ENCODE measurements around the gene SP1. TPM values are rescaled to one million over a fixed set of nuclear protein-coding genes. Genes with fewer than 3 reads are reported as not detected.
A peak's percentile ranks its signal among the peaks of the same experiment; 100 is the strongest.
"Not testable (repeated sequence)": the region's sequence is repeated elsewhere in the genome, so short reads cannot be mapped to it uniquely, and the experiment has no call there.

The SP1 gene
- total and polyA plus RNA-seq, 2 experiments from 2014 or later, result 3.6 to 30.3 TPM

- H4K20me1 ChIP-seq (ENCODE audit: insufficient read depth), result no peaks in the 10 kb centered on the region
- H3K27me3 ChIP-seq (replicated peaks; ENCODE audit: insufficient read depth), result no peaks in the 10 kb centered on the region
- H3K9ac ChIP-seq, result no peak overlapping the region
- peaks cover 41% of the 10 kb centered on the region for H3F3A ChIP-seq (ENCODE audit: insufficient read depth)
- WGBS, 2 experiments (ENCODE audit: low coverage in 1 of 2, low lambda C conversion rate in 2 of 2, missing lambda C conversion rate in 2 of 2), result 96 to 100% methylated on average over 3 of the region's 3 CpGs
- no peaks in the 10 kb centered on the region for H3K9me2 ChIP-seq (ENCODE audit: insufficient read depth)
- DNase-seq, result no peak
- in situ Hi-C loops (cut with MboI), result no loop called here
- no peak overlapping the region for H2AFZ ChIP-seq
- TF ChIP-seq EZH2 (IDR thresholded peaks at IDR 0.05; ENCODE audit: insufficient read depth, poor library complexity, severe bottlenecking) (no peak), EZH2phosphoT487 (IDR thresholded peaks at IDR 0.05; ENCODE audit: insufficient read depth, low read depth) (no peak)
- no peak overlapping the region for H3K4me2 ChIP-seq (ENCODE audit: unreplicated experiment)
- H3K79me2 ChIP-seq (ENCODE audit: insufficient read depth), result peaks cover 96% of the 10 kb centered on the region
- H3K9me3 ChIP-seq (ENCODE audit: low read depth), result no peaks in the 10 kb centered on the region
- no peaks in the 10 kb centered on the region for H3K36me3 ChIP-seq (ENCODE audit: low read depth)
- H3K27ac ChIP-seq, result no peak overlapping the region
- no peak overlapping the region for H3K4me3 ChIP-seq
- peaks cover 50% of the 10 kb centered on the region for H3K4me1 ChIP-seq (ENCODE audit: insufficient read depth)
Measured at GRCh38 chr12:53389702-53390101, 9.7 kb downstream of the SP1 start.

- no peak overlapping the region for H3K27ac ChIP-seq
- H4K20me1 ChIP-seq (ENCODE audit: insufficient read depth), result no peaks in the 10 kb centered on the region
- no peaks in the 10 kb centered on the region for H3K9me2 ChIP-seq (ENCODE audit: insufficient read depth)
- no peak overlapping the region for H3K9ac ChIP-seq
- 19 to 22% methylated on average over 5 of the region's 5 CpGs for WGBS, 2 experiments (ENCODE audit: low coverage in 1 of 2, low lambda C conversion rate in 2 of 2, missing lambda C conversion rate in 2 of 2)
- no peaks in the 10 kb centered on the region for H3K36me3 ChIP-seq (ENCODE audit: low read depth)
- H3K27me3 ChIP-seq (replicated peaks; ENCODE audit: insufficient read depth), result no peaks in the 10 kb centered on the region
- peaks cover 33% of the 10 kb centered on the region for H3F3A ChIP-seq (ENCODE audit: insufficient read depth)
- H3K79me2 ChIP-seq (ENCODE audit: insufficient read depth), result peaks cover 96% of the 10 kb centered on the region
- H3K4me1 ChIP-seq (ENCODE audit: insufficient read depth), result peaks cover 40% of the 10 kb centered on the region
- DNase-seq, result no peak
- TF ChIP-seq EZH2 (IDR thresholded peaks at IDR 0.05; ENCODE audit: insufficient read depth, poor library complexity, severe bottlenecking), result no peak
- TF ChIP-seq EZH2phosphoT487 (IDR thresholded peaks at IDR 0.05; ENCODE audit: insufficient read depth, low read depth), result no peak
- H3K4me3 ChIP-seq, result no peak overlapping the region
- no peak overlapping the region for H3K4me2 ChIP-seq (ENCODE audit: unreplicated experiment)
- in situ Hi-C loops (cut with MboI), result no loop called here
- H2AFZ ChIP-seq, result peak overlapping the region; percentile 48
- H3K9me3 ChIP-seq (ENCODE audit: low read depth), result no peaks in the 10 kb centered on the region
Measured at GRCh38 chr12:53391724-53392123, 11.7 kb downstream of the SP1 start.

DNA sequence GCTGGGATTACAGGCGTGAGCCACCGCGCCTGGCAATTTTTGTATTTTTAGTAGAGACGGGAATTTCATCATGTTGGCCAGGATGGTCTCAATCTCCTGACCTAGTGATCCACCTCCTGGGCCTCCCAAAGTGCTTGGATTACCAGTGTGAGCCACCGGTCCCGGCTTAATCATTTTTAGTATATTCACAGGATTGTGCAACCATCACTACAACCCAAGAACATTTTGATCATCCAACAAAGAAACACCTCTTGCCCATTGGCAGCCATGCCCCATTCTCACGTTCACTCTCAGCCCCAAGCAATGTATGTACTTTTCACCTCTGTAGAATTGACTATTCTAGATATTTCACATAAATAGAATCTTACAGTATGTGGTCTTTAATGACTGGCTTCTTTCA lies 19.9 kb downstream of the SP1 start:
- 0 out of 2 replicates have a peak, but pooled peaks cover 4% of the 10 kb centered on the region for H3F3A ChIP-seq (ENCODE audit: insufficient read depth)
- peaks cover 20% of the 10 kb centered on the region for H3K36me3 ChIP-seq (ENCODE audit: low read depth)
- in situ Hi-C loops (cut with MboI), result no loop called here
- peaks cover 10% of the 10 kb centered on the region; the same call in 1 of the 2 replicates for H3K4me1 ChIP-seq (ENCODE audit: insufficient read depth)
- peaks cover 100% of the 10 kb centered on the region for H3K79me2 ChIP-seq (ENCODE audit: insufficient read depth)
- no peaks in the 10 kb centered on the region for H4K20me1 ChIP-seq (ENCODE audit: insufficient read depth)
- no peak overlapping the region for H3K4me3 ChIP-seq
- no peak for DNase-seq
- TF ChIP-seq EZH2 (IDR thresholded peaks at IDR 0.05; ENCODE audit: insufficient read depth, poor library complexity, severe bottlenecking) (no peak), EZH2phosphoT487 (IDR thresholded peaks at IDR 0.05; ENCODE audit: insufficient read depth, low read depth) (no peak)
- H3K9ac ChIP-seq, result no peak overlapping the region
- no peak overlapping the region for H3K27ac ChIP-seq
- no peaks in the 10 kb centered on the region for H3K9me2 ChIP-seq (ENCODE audit: insufficient read depth)
- no peak overlapping the region for H3K4me2 ChIP-seq (ENCODE audit: unreplicated experiment)
- H3K9me3 ChIP-seq (ENCODE audit: low read depth), result no peaks in the 10 kb centered on the region
- WGBS, 2 experiments (ENCODE audit: low coverage in 1 of 2, low lambda C conversion rate in 2 of 2, missing lambda C conversion rate in 2 of 2), result 98% methylated on average over 7 of the region's 7 CpGs
- H2AFZ ChIP-seq, result no peak overlapping the region
- H3K27me3 ChIP-seq (replicated peaks; ENCODE audit: insufficient read depth), result no peaks in the 10 kb centered on the region

DNA sequence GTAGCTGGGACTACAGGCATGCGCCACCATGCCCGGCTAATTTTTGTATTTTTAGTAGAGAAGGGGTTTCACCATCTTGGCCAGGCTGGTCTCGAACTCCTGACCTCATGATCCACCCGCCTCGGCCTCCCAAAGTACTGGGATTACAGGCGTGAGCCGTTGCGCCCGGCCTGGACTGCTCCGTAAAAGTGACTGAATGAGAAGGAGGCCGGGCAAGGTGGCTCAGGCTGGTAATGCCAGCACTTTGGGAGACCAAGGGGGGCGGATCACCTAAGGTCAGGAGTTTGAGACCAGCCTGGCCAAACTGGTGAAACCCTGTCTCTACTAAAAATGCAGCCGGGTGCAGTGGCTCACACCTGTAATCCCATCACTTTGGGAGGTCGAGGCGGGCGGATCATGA lies 22.4 kb downstream of the SP1 start:
- H4K20me1 ChIP-seq (ENCODE audit: insufficient read depth); H3K27ac ChIP-seq; H2AFZ ChIP-seq; H3F3A ChIP-seq (ENCODE audit: insufficient read depth); in situ Hi-C loops (cut with MboI); H3K9me2 ChIP-seq (ENCODE audit: insufficient read depth); H3K9ac ChIP-seq; H3K9me3 ChIP-seq (ENCODE audit: low read depth); H3K4me1 ChIP-seq (ENCODE audit: insufficient read depth); H3K27me3 ChIP-seq (replicated peaks; ENCODE audit: insufficient read depth); DNase-seq; H3K4me3 ChIP-seq; H3K4me2 ChIP-seq (ENCODE audit: unreplicated experiment): not testable (repeated sequence)
- 96% methylated on average over 16 of the region's 16 CpGs for WGBS, 2 experiments (ENCODE audit: low coverage in 1 of 2, low lambda C conversion rate in 2 of 2, missing lambda C conversion rate in 2 of 2)
- H3K79me2 ChIP-seq (ENCODE audit: insufficient read depth), result peaks cover 95% of the 10 kb centered on the region
- peaks cover 25% of the 10 kb centered on the region for H3K36me3 ChIP-seq (ENCODE audit: low read depth)

DNA sequence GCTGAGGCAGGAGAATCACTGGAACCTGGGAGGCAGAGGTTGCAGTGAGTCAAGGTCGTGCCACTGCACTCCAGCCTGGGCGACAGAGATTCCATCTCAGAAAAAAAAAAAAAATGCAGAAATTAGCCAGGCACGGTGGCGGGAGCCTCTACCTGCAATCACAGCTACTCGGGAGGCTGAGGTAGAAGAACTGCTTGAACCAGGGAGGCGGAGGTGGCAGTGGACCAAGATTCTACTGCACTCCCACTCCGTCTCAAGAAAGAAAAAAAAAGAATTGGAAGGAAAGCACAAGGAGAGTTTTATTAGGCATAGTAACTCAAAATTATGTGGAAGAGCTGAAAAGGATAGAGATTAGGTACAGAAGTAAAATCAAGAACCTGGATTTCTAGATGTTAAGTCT lies 22.9 kb downstream of the SP1 start:
- in situ Hi-C loops (cut with MboI), result no loop called here
- H3K9ac ChIP-seq, result no peak overlapping the region
- no peaks in the 10 kb centered on the region for H3K9me3 ChIP-seq (ENCODE audit: low read depth)
- H3K4me2 ChIP-seq (ENCODE audit: unreplicated experiment), result no peak overlapping the region
- H3K79me2 ChIP-seq (ENCODE audit: insufficient read depth), result peaks cover 90% of the 10 kb centered on the region
- no peak for DNase-seq
- H3K27me3 ChIP-seq (replicated peaks; ENCODE audit: insufficient read depth), result no peaks in the 10 kb centered on the region
- TF ChIP-seq EZH2phosphoT487 (IDR thresholded peaks at IDR 0.05; ENCODE audit: insufficient read depth, low read depth) (no peak), EZH2 (IDR thresholded peaks at IDR 0.05; ENCODE audit: insufficient read depth, poor library complexity, severe bottlenecking) (no peak)
- peaks cover 28% of the 10 kb centered on the region for H3K36me3 ChIP-seq (ENCODE audit: low read depth)
- WGBS, 2 experiments (ENCODE audit: low coverage in 1 of 2, low lambda C conversion rate in 2 of 2, missing lambda C conversion rate in 2 of 2), result 93 to 95% methylated on average over 7 of the region's 7 CpGs
- no peaks in the 10 kb centered on the region for H3K9me2 ChIP-seq (ENCODE audit: insufficient read depth)
- H3F3A ChIP-seq (ENCODE audit: insufficient read depth), result 0 out of 2 replicates have a peak, but pooled peaks cover 4% of the 10 kb centered on the region
- peaks cover 9% of the 10 kb centered on the region; the same call in 1 of the 2 replicates for H3K4me1 ChIP-seq (ENCODE audit: insufficient read depth)
- H3K27ac ChIP-seq, result no peak overlapping the region
- H2AFZ ChIP-seq, result no peak overlapping the region
- no peak overlapping the region for H3K4me3 ChIP-seq
- H4K20me1 ChIP-seq (ENCODE audit: insufficient read depth), result no peaks in the 10 kb centered on the region
